ENCODE results near the gene FAR2. TPM values are rescaled to one million over a fixed set of nuclear protein-coding genes. Genes with fewer than 3 reads are reported as not detected.
A peak's percentile ranks its signal among the peaks of the same experiment; 100 is the strongest.
"Not testable (repeated sequence)": the region's sequence is repeated elsewhere in the genome, so short reads cannot be mapped to it uniquely, and the experiment has no call there.

FAR2 gene
- total and polyA plus RNA-seq, 9 donors = 9.5 to 20.0 (median 10.2) TPM

- DNase-seq = no peak
- Histone ChIP-seq H3K27ac (ENCODE audit: low read length) (no peak overlapping the region), H3K36me3 (ENCODE audit: control insufficient read depth, insufficient read depth, low read length) (peaks cover 4% of the 10 kb centered on the region), H3K27me3 (ENCODE audit: control insufficient read depth, insufficient read depth, low read length) (no peaks in the 10 kb centered on the region), H3K9me3 (replicated peaks; ENCODE audit: control insufficient read depth, low read depth, low read length) (no peaks in the 10 kb centered on the region), H3K4me3 (ENCODE audit: low read length) (no peak overlapping the region), H3K4me1 (ENCODE audit: control insufficient read depth, insufficient read depth, low read length) (peaks cover 5% of the 10 kb centered on the region)
- 69% methylated on average over 2 of the region's 4 CpGs for WGBS (ENCODE audit: insufficient coverage)
These were observed 18.4 kb downstream of the FAR2 start for GRCh38 chr12:29167445-29167844.

- no peak overlapping the region for H3K27ac ChIP-seq (ENCODE audit: low read length)
- WGBS (ENCODE audit: insufficient coverage) = 47% methylated on average over 4 of the region's 6 CpGs
These were observed 18.9 kb downstream of the FAR2 start for GRCh38 chr12:29167988-29168387.

DNA sequence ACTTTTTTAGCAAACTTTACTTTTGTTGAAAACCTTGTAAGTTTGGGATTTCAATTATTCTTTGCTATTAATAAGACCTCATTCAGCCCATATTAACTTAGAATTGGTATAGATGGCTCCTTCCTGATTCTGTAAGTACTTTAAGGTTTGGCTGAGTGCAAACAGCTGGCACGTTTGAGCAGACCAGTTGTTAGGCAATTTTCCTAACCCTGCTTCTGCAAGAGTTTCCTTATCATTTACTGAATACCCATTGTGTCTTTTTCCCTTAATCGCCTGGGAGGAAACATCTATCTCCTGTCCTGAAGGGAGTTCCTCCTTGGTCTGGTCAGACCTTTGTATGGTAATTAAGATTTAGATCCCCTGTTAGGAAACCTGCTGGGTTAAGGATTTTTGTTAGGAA is 20.9 kb downstream of the FAR2 start:
- peak; percentile 20 for DNase-seq
- not testable (repeated sequence) for H3K4me3 ChIP-seq (ENCODE audit: low read length); H3K36me3 ChIP-seq (ENCODE audit: control insufficient read depth, insufficient read depth, low read length); H3K27ac ChIP-seq (ENCODE audit: low read length); H3K9me3 ChIP-seq (replicated peaks; ENCODE audit: control insufficient read depth, low read depth, low read length); H3K27me3 ChIP-seq (ENCODE audit: control insufficient read depth, insufficient read depth, low read length); H3K4me1 ChIP-seq (ENCODE audit: control insufficient read depth, insufficient read depth, low read length)
- no CpG with 5 or more reads among the region's 2 CpGs for WGBS (ENCODE audit: insufficient coverage)

More at GRCh38 chr12:29167988-29168387, 18.9 kb downstream of the FAR2 start:
- no peak for DNase-seq
- no peaks in the 10 kb centered on the region for H3K9me3 ChIP-seq (replicated peaks; ENCODE audit: control insufficient read depth, low read depth, low read length)
- peaks cover 5% of the 10 kb centered on the region for H3K4me1 ChIP-seq (ENCODE audit: control insufficient read depth, insufficient read depth, low read length)
- H3K27me3 ChIP-seq (ENCODE audit: control insufficient read depth, insufficient read depth, low read length) = no peaks in the 10 kb centered on the region
- H3K36me3 ChIP-seq (ENCODE audit: control insufficient read depth, insufficient read depth, low read length) = peaks cover 4% of the 10 kb centered on the region
- no peak overlapping the region for H3K4me3 ChIP-seq (ENCODE audit: low read length)

- H3K36me3 ChIP-seq (ENCODE audit: control insufficient read depth, insufficient read depth, low read length); H3K4me3 ChIP-seq (ENCODE audit: low read length); H3K9me3 ChIP-seq (replicated peaks; ENCODE audit: control insufficient read depth, low read depth, low read length); H3K27ac ChIP-seq (ENCODE audit: low read length); H3K4me1 ChIP-seq (ENCODE audit: control insufficient read depth, insufficient read depth, low read length); DNase-seq; H3K27me3 ChIP-seq (ENCODE audit: control insufficient read depth, insufficient read depth, low read length): not testable (repeated sequence)
- 100% methylated on average over 1 of the region's 5 CpGs for WGBS (ENCODE audit: insufficient coverage)
These were observed 21.5 kb downstream of the FAR2 start for GRCh38 chr12:29170478-29171084.

DNA sequence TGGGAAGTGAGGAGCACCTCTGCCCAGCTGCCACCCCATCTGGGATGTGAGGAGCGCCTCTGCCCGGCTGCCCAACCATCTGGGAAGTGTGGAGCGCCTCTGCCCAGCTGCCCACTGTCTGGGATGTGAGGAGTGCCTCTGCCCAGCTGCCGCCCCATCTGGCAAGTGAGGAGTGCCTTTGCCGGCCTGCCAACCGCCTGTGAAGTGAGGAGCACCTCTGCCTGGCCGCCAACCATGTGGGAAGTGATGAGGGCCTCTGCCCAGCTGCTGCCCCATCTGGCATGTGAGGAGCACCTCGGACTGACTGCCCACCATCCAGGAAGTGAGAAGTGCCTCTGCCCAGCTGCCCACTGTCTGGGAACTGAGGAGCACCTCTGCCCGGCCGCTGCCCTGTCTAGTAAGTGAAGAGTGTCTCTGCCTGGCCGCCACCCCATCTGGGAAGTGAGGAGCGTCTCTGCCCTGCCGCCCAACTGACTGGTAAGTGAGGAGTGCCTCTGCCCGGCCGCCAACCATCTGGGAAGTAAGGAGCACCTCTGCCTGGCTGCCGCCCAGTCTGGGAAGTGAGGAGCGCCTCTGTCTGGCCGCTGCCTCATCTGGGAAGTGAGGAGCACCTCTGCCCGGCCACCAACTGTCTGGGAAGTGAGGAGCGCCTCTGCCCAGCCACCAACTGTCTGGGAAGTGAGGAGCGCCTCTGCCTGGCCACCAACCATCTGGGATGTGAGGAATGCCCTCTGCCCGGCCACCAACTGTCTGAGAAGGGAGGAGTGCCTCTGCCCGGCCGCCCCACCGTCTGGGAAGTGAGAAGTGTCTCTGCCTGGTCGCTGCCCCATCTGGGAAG is 22.6 kb downstream of the FAR2 start:
- H3K4me3 ChIP-seq (ENCODE audit: low read length) = no peak overlapping the region
- no peaks in the 10 kb centered on the region for H3K9me3 ChIP-seq (replicated peaks; ENCODE audit: control insufficient read depth, low read depth, low read length)
- 84% methylated on average over 24 of the region's 26 CpGs for WGBS (ENCODE audit: insufficient coverage)
- DNase-seq = no peak
- no peaks in the 10 kb centered on the region for H3K27me3 ChIP-seq (ENCODE audit: control insufficient read depth, insufficient read depth, low read length)
- H3K36me3 ChIP-seq (ENCODE audit: control insufficient read depth, insufficient read depth, low read length) = peaks cover 4% of the 10 kb centered on the region
- H3K27ac ChIP-seq (ENCODE audit: low read length) = no peak overlapping the region
- H3K4me1 ChIP-seq (ENCODE audit: control insufficient read depth, insufficient read depth, low read length) = no peaks in the 10 kb centered on the region

DNA sequence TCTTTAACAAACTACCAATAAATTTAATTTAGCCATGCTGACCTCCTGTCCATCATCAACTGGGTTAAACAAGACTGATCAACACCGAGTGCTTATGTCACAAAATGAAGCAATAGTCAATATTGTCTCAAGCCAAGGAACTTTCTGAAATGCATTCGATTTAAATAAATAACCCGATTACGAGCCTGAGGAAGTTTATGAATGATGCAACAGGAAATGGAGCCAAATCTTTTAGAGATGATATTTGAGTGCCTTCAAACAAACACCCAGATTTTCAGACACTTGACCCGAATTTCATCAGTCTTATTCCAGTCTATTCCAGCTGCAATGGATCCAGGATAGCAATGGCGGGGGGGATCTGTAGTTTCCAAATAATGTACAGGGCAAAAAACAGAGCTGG is 27.9 kb downstream of the FAR2 start:
- Histone ChIP-seq H3K4me3 (ENCODE audit: low read length) (no peak overlapping the region), H3K27ac (ENCODE audit: low read length) (no peak overlapping the region), H3K27me3 (ENCODE audit: control insufficient read depth, insufficient read depth, low read length) (no peaks in the 10 kb centered on the region), H3K36me3 (ENCODE audit: control insufficient read depth, insufficient read depth, low read length) (no peaks in the 10 kb centered on the region), H3K4me1 (ENCODE audit: control insufficient read depth, insufficient read depth, low read length) (no peaks in the 10 kb centered on the region), H3K9me3 (replicated peaks; ENCODE audit: control insufficient read depth, low read depth, low read length) (no peaks in the 10 kb centered on the region)
- WGBS (ENCODE audit: insufficient coverage) = no CpG with 5 or more reads among the region's 6 CpGs
- no peak for DNase-seq

GRCh38 chr12:29182247-29182646 is 33.2 kb downstream of the FAR2 start:
- not testable (repeated sequence) for H3K9me3 ChIP-seq (replicated peaks; ENCODE audit: control insufficient read depth, low read depth, low read length)

GRCh38 chr12:29187756-29188155 is 38.7 kb downstream of the FAR2 start:
- H3K27me3 ChIP-seq (ENCODE audit: control insufficient read depth, insufficient read depth, low read length) = no peaks in the 10 kb centered on the region
- H3K4me1 ChIP-seq (ENCODE audit: control insufficient read depth, insufficient read depth, low read length) = no peaks in the 10 kb centered on the region
- H3K4me3 ChIP-seq (ENCODE audit: low read length) = no peak overlapping the region
- WGBS (ENCODE audit: insufficient coverage) = 50% methylated on average over 2 of the region's 2 CpGs
- DNase-seq = peak; percentile 58
- H3K36me3 ChIP-seq (ENCODE audit: control insufficient read depth, insufficient read depth, low read length) = no peaks in the 10 kb centered on the region
- H3K27ac ChIP-seq (ENCODE audit: low read length) = no peak overlapping the region
- no peaks in the 10 kb centered on the region for H3K9me3 ChIP-seq (replicated peaks; ENCODE audit: control insufficient read depth, low read depth, low read length)

More at GRCh38 chr12:29182247-29182646, 33.2 kb downstream of the FAR2 start:
- H3K4me3 ChIP-seq (ENCODE audit: low read length); H3K4me1 ChIP-seq (ENCODE audit: control insufficient read depth, insufficient read depth, low read length); H3K27me3 ChIP-seq (ENCODE audit: control insufficient read depth, insufficient read depth, low read length); H3K36me3 ChIP-seq (ENCODE audit: control insufficient read depth, insufficient read depth, low read length); H3K27ac ChIP-seq (ENCODE audit: low read length); DNase-seq: not testable (repeated sequence)
- no CpG with 5 or more reads among the region's 4 CpGs for WGBS (ENCODE audit: insufficient coverage)

DNA sequence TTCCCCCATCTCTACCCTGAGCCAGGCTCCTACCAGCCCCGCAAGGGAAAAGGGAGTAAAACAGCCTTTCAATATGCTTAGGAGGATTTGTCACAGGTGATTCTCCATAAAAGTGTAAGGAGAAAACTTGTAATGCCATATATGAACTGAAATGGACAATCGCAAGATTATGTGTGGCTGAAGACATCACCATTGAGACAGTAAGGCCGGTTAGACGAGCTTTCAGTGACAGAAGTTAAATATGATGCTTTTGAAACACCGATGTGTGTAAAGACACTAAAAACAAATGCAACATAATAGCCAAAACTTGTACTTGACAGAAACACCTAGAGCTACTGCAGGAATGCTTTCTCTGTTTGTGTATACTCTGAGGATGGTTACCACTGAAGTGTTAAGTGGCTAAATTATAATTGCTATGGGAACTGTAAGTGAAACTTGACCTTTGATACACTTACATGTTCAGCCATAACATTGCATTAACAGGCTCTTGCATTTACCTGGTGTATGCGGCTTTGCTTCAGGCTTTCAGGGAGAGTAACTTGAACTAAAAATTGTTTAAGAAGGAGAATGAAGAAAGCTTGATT is 42.3 kb downstream of the FAR2 start:
- H3K9me3 ChIP-seq (replicated peaks; ENCODE audit: control insufficient read depth, low read depth, low read length) = no peaks in the 10 kb centered on the region
- no peaks in the 10 kb centered on the region for H3K36me3 ChIP-seq (ENCODE audit: control insufficient read depth, insufficient read depth, low read length)
- H3K27ac ChIP-seq (ENCODE audit: low read length) = no peak overlapping the region
- H3K4me3 ChIP-seq (ENCODE audit: low read length) = no peak overlapping the region
- WGBS (ENCODE audit: insufficient coverage) = no CpG with 5 or more reads among the region's 6 CpGs
- DNase-seq = no peak
- no peaks in the 10 kb centered on the region for H3K4me1 ChIP-seq (ENCODE audit: control insufficient read depth, insufficient read depth, low read length)
- no peaks in the 10 kb centered on the region for H3K27me3 ChIP-seq (ENCODE audit: control insufficient read depth, insufficient read depth, low read length)

DNA sequence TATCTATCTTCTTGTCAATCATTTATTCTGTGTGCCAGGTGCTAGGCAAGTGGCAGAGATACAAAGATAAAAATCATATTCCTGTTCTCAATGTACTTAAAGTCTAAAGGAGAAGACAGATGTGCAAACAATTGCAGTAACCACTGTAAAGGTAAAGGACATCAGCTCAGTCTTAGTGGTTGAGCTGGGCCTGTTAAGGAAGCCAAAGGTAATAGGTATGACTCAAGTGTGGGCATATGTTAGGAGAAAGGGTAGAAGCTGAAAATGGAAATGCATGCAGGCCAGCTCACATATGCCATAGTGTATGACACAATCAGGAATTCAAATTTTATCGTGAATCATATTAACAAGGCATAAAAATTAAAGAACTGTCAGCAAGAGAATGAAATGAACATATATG is 49.8 kb downstream of the FAR2 start:
- no peak for DNase-seq
- no peaks in the 10 kb centered on the region for H3K36me3 ChIP-seq (ENCODE audit: control insufficient read depth, insufficient read depth, low read length)
- no peaks in the 10 kb centered on the region for H3K4me1 ChIP-seq (ENCODE audit: control insufficient read depth, insufficient read depth, low read length)
- H3K4me3 ChIP-seq (ENCODE audit: low read length) = no peak overlapping the region
- no CpG with 5 or more reads among the region's 1 CpG for WGBS (ENCODE audit: insufficient coverage)
- no peaks in the 10 kb centered on the region for H3K9me3 ChIP-seq (replicated peaks; ENCODE audit: control insufficient read depth, low read depth, low read length)
- H3K27me3 ChIP-seq (ENCODE audit: control insufficient read depth, insufficient read depth, low read length) = no peaks in the 10 kb centered on the region
- H3K27ac ChIP-seq (ENCODE audit: low read length) = no peak overlapping the region
